OCI-LY7 (cell line): ENCODE data around the gene DNAH17. TPM values are rescaled to one million over a fixed set of nuclear protein-coding genes. Genes with fewer than 3 reads are reported as not detected.

ENCODE experiments used
- BruUV-seq: library from RNA; stranded (reverse); fragments of 400-500 nt; replicated peaks from 2 replicates; lab custom pipeline; 2021; lab: Mats Ljungman, UMichigan
- CTCF ChIA-PET: fragments of 300-600 bp; sonication (Branson Sonifier 250); formaldehyde crosslinking; loops from one replicate; lab custom pipeline; 2022; ENCODE audit warnings: antibody characterized with exemption; ENCODE audit not compliant: unreplicated experiment; lab: Charles Lee
- POLR2A ChIA-PET: fragments of 300-600 bp; sonication (Branson Sonifier 250); formaldehyde crosslinking; loops from one replicate; lab custom pipeline; 2022; ENCODE audit warnings: antibody characterized with exemption; lab: Charles Lee
- DNase-seq: peaks from one replicate; pipeline ENCODE4 v3.0.0-alpha.2; 2015; ENCODE audit warnings: low spot score
- H2AFZ ChIP-seq: fragments of 200-600 bp; sonication (generic), shearing (Covaris generic); 2 replicates; pipeline ENCODE4 v1.6.1; 2014; ENCODE audit warnings: mild to moderate bottlenecking, antibody characterized with exemption, low read length, moderate library complexity
- H3K27ac ChIP-seq: fragments of 200-600 bp; sonication (generic); 2 replicates; pipeline ENCODE4 v1.5.1; 2014; ENCODE audit warnings: mixed run types, low read depth, mild to moderate bottlenecking, moderate library complexity, low read length, inconsistent platforms; ENCODE audit not compliant: poor library complexity, severe bottlenecking
- H3K36me3 ChIP-seq: fragments of 200-600 bp; sonication (generic); 2 replicates; pipeline ENCODE4 v1.6.1; 2014; ENCODE audit warnings: mild to moderate bottlenecking, antibody characterized with exemption, low read length, moderate library complexity, mixed read lengths; ENCODE audit not compliant: insufficient read depth
- H3K4me1 ChIP-seq: fragments of 200-600 bp; sonication (generic); 2 replicates; pipeline ENCODE4 v1.5.1; 2014; ENCODE audit warnings: mild to moderate bottlenecking, low read length; ENCODE audit not compliant: insufficient read depth, poor library complexity, severe bottlenecking
- H3K4me2 ChIP-seq: fragments of 200-600 bp; sonication (generic); 2 replicates; pipeline ENCODE4 v1.6.1; 2014; ENCODE audit warnings: mild to moderate bottlenecking, low read length
- H3K4me3 ChIP-seq: fragments of 200-600 bp; sonication (generic); 2 replicates; pipeline ENCODE4 v1.5.1; 2014; ENCODE audit warnings: mild to moderate bottlenecking, low read depth, low read length; ENCODE audit not compliant: poor library complexity, severe bottlenecking
- H3K79me2 ChIP-seq: fragments of 200-600 bp; sonication (generic); 2 replicates; pipeline ENCODE4 v1.6.1; 2016; ENCODE audit warnings: low read depth, mild to moderate bottlenecking, low read length, moderate library complexity, mixed read lengths; ENCODE audit not compliant: insufficient read depth
- H3K9me2 ChIP-seq: fragments of 200-600 bp; sonication (generic); 2 replicates; pipeline ENCODE4 v1.6.1; 2016; ENCODE audit warnings: mild to moderate bottlenecking, low read length, mixed read lengths; ENCODE audit not compliant: insufficient read depth
- H3K9me3 ChIP-seq: fragments of 200-600 bp; sonication (generic); 2 replicates; pipeline ENCODE4 v1.6.1; 2014; ENCODE audit warnings: mild to moderate bottlenecking, mixed run types, low read length, mixed read lengths
- H4K20me1 ChIP-seq: fragments of 200-600 bp; sonication (generic); 2 replicates; pipeline ENCODE4 v1.6.1; 2014; ENCODE audit warnings: mild to moderate bottlenecking, antibody characterized with exemption, low read length, moderate library complexity, mixed read lengths; ENCODE audit not compliant: insufficient read depth
- EZH2phosphoT487 ChIP-seq: fragments of 200-600 bp; sonication (generic); IDR thresholded peaks from 2 replicates; pipeline ENCODE4 v1.6.1; 2018; ENCODE audit warnings: low read depth, borderline replicate concordance, mild to moderate bottlenecking, mixed run types, antibody characterized with exemption, low read length, moderate library complexity, mixed read lengths
- intact Hi-C: fragments of 100-400 bp; cut with micrococcal nuclease; formaldehyde crosslinking; loops from one replicate; pipeline ENCODE4 v1.10.0; 2022; ENCODE audit not compliant: unreplicated experiment
- total RNA-seq, 2 experiments: library from RNA; depleted of rRNA in 1 of 2; stranded (reverse); fragments of >200 nt in 1 of 2; shearing (Covaris generic) in 1 of 2; gene quantifications; 2 replicates each; pipeline ENCODE4 v1.2.3, GENCODE V29; 2014 to 2022
- TF ChIP-seq, protein P1 (sequence below): fragments of 200-600 bp; sonication (generic); conservative IDR thresholded peaks from 2 replicates; pipeline ENCODE4 v1.5.1; 2014; ENCODE audit warnings: mild to moderate bottlenecking, antibody characterized with exemption, low read length, moderate library complexity, mixed read lengths

Gene DNAH17
- total RNA-seq, 2 experiments from 2014 or later = 0.89 to 1.1 TPM

DNA sequence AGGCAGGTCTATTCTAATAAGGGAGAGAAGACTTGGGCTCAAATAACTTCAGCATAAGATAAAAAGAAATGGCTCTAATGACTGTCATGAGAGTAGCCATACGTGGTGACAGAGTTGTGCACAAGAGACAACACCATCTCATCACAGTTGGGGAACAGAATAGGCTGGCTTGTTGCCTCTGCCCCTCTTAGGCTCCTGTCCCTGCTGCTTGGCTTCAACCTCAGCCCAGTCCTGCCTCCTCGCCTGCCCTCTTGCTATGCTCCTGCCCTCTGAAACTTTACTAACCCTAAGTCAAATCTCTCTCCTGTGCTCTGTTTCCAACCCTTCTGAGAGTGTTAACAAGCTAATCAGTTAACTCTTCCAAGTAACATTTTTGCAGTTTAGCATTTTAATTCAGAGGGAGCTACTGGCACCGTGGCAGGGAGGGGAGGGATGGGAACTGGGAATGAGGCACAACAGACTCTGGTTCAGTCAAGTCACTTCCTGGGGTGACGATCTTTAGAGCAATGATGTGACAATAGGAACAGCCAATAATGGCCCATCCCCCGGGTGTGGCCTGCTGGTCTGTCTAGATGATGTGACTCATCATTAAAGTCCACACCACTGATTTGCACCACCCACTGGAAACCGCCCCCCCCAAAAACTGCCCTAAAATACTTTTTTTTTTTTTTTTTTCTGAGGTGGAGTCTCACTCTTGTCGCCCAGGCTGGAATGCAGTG lies 35.5 kb downstream of the DNAH17 start:
- POLR2A ChIA-PET = interaction anchor here (0.5 kb wide), 1 partner anchor 191 kb away, joined by 6 read pairs; no protein-coding TSS in a partner anchor
- no TSS peak for BruUV-seq
- H2AFZ ChIP-seq = no peak overlapping the region
- H3K9me3 ChIP-seq = no peaks in the 10 kb centered on the region
- no peak overlapping the region for H3K4me3 ChIP-seq
- no peak overlapping the region for H3K4me2 ChIP-seq
- no peaks in the 10 kb centered on the region for H3K36me3 ChIP-seq
- no peak for DNase-seq
- H3K9me2 ChIP-seq = no peaks in the 10 kb centered on the region
- H4K20me1 ChIP-seq = no peaks in the 10 kb centered on the region
- TF ChIP-seq, protein P1, sequence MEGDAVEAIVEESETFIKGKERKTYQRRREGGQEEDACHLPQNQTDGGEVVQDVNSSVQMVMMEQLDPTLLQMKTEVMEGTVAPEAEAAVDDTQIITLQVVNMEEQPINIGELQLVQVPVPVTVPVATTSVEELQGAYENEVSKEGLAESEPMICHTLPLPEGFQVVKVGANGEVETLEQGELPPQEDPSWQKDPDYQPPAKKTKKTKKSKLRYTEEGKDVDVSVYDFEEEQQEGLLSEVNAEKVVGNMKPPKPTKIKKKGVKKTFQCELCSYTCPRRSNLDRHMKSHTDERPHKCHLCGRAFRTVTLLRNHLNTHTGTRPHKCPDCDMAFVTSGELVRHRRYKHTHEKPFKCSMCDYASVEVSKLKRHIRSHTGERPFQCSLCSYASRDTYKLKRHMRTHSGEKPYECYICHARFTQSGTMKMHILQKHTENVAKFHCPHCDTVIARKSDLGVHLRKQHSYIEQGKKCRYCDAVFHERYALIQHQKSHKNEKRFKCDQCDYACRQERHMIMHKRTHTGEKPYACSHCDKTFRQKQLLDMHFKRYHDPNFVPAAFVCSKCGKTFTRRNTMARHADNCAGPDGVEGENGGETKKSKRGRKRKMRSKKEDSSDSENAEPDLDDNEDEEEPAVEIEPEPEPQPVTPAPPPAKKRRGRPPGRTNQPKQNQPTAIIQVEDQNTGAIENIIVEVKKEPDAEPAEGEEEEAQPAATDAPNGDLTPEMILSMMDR = no peak
- TF ChIP-seq EZH2phosphoT487 = no peak
- intact Hi-C loops = no loop called here
- CTCF ChIA-PET = no interaction called here
- no peaks in the 10 kb centered on the region for H3K79me2 ChIP-seq
- H3K27ac ChIP-seq = no peak overlapping the region
- H3K4me1 ChIP-seq = no peaks in the 10 kb centered on the region

DNA sequence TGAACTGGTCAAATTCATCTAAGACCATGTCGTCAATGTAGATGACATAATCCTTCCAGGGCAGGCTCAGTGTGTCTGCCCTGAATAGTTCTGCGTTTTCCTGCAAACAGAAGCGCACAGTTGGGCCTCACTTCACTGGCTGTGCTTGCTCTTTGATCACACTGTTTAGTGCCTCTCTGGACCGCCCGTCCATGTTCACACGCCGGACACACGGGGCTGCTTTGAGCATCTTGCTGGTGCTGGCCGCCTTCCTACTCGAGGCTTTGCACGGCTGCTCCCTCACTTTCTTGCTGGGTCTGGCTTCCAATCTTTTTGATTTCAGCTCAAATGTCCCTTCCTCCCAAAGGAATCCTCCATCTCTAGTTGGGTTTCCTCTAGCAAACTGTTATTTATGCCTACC lies 37.4 kb downstream of the DNAH17 start:
- ChIA-PET CTCF (no interaction called here), POLR2A (no interaction called here)
- no TSS peak for BruUV-seq
- intact Hi-C loops = no loop called here
- no peaks in the 10 kb centered on the region for H3K36me3 ChIP-seq
- no peaks in the 10 kb centered on the region for H3K9me2 ChIP-seq
- H3K79me2 ChIP-seq = no peaks in the 10 kb centered on the region
- H3K4me3 ChIP-seq = no peak overlapping the region
- H2AFZ ChIP-seq = no peak overlapping the region
- H3K9me3 ChIP-seq = no peaks in the 10 kb centered on the region
- no peak for TF ChIP-seq EZH2phosphoT487
- TF ChIP-seq, protein P1 = no peak
- DNase-seq = no peak
- H3K4me1 ChIP-seq = no peaks in the 10 kb centered on the region
- H3K27ac ChIP-seq = no peak overlapping the region
- H3K4me2 ChIP-seq = no peak overlapping the region
- H4K20me1 ChIP-seq = no peaks in the 10 kb centered on the region

DNA sequence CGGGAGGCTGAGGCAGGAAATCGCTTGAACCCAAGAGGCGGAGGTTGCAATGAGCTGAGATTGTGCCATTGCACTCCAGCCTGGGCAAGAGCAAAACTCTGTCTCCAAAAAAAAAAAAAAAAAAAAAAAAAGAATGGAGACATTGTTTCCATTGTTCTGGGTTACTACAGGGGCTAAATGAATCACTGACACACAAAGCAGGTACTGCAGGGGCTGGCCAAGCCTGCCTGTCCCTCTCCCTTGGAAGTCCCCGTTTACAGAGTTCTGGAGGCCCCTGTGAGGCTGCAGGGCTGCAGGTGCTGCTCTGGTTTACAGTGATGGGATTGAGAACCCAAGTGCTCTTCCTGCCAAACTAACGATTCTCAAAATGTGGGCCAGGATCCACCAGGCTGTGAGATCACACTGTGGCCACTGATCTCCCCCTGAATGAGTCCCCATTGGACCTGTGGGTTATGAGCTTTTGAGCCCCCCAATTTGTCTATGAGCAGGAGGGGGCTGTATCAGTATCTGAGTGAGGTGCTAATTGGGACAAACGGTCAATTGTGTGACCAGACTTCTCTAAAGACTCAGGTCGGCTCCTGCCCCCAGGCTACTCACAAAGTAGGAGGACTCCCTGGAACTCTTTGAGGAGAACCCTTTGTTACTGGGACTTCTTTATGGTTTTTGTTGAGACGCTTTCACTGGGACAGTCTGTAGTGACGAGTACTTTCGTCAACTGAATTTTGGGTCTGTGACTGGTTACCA lies 39.0 kb downstream of the DNAH17 start:
- H3K4me1 ChIP-seq = no peaks in the 10 kb centered on the region
- H3K9me3 ChIP-seq = no peaks in the 10 kb centered on the region
- no peak overlapping the region for H2AFZ ChIP-seq
- BruUV-seq = no TSS peak
- H3K36me3 ChIP-seq = no peaks in the 10 kb centered on the region
- H3K27ac ChIP-seq = no peak overlapping the region
- CTCF ChIA-PET = no interaction called here
- no peak overlapping the region for H3K4me3 ChIP-seq
- H3K9me2 ChIP-seq = no peaks in the 10 kb centered on the region
- TF ChIP-seq, protein P1 = no peak
- TF ChIP-seq EZH2phosphoT487 = no peak
- DNase-seq = no peak
- H4K20me1 ChIP-seq = no peaks in the 10 kb centered on the region
- intact Hi-C loops = no loop called here
- H3K4me2 ChIP-seq = no peak overlapping the region
- H3K79me2 ChIP-seq = no peaks in the 10 kb centered on the region
- POLR2A ChIA-PET = no interaction called here
